HL-60 (cell line): ENCODE measurements around the gene ST6GALNAC6.

Experiments used
- DNase-seq, 2 experiments: peaks; one replicate each; pipeline ENCODE4 v3.0.0-alpha.2; 2010 to 2020; ENCODE audit warnings: low read depth in 1 of 2, low spot score in 1 of 2
- H3K27ac ChIP-seq: fragments of 250-450 bp; sonication (Bioruptor Pico); replicated peaks from 2 replicates; pipeline ENCODE4 v1.5.1; 2020; ENCODE audit warnings: mild to moderate bottlenecking, moderate library complexity
- H3K27me3 ChIP-seq: fragments of 250-450 bp; sonication (Bioruptor Pico); 2 replicates; pipeline ENCODE4 v1.5.1; 2021; ENCODE audit warnings: mild to moderate bottlenecking, moderate library complexity; ENCODE audit not compliant: insufficient read depth, poor library complexity, severe bottlenecking
- H3K4me3 ChIP-seq: replicated peaks from 2 replicates; pipeline ENCODE4 v1.5.1; 2011; ENCODE audit warnings: mild to moderate bottlenecking, control low read depth, low read length; ENCODE audit not compliant: insufficient read depth
- CTCF ChIP-seq: IDR thresholded peaks from one replicate; pipeline ENCODE4 v1.5.1; 2011; ENCODE audit warnings: low read length, control low read depth, inconsistent platforms; ENCODE audit not compliant: insufficient read depth
- GABPA ChIP-seq: IDR thresholded peaks from 2 replicates; pipeline ENCODE4 v1.6.1; 2012; ENCODE audit warnings: low read depth
- POLR2AphosphoS5 ChIP-seq: IDR thresholded peaks from 2 replicates; pipeline ENCODE4 v1.6.1; 2012; ENCODE audit warnings: low read depth
- REST ChIP-seq: IDR thresholded peaks from 2 replicates; pipeline ENCODE4 v1.6.1; 2012; ENCODE audit warnings: low read depth; ENCODE audit not compliant: insufficient replicate concordance
- SPI1 ChIP-seq: IDR thresholded peaks from 2 replicates; pipeline ENCODE4 v1.6.1; 2012; ENCODE audit warnings: low read depth, mild to moderate bottlenecking, borderline replicate concordance

Gene ST6GALNAC6

GRCh38 chr9:127895811-127896210 lies 3.6 kb downstream of the ST6GALNAC6 start:
- no peak overlapping the region for H3K27ac ChIP-seq
- DNase-seq, result no peak
- H3K4me3 ChIP-seq, result no peak overlapping the region
- no peaks in the 10 kb centered on the region for H3K27me3 ChIP-seq
- TF ChIP-seq POLR2AphosphoS5 (no peak), SPI1 (no peak), REST (no peak), CTCF (no peak), GABPA (no peak)

GRCh38 chr9:127893392-127893791 lies 6.0 kb downstream of the ST6GALNAC6 start:
- Histone ChIP-seq H3K27ac (no peak overlapping the region), H3K4me3 (no peak overlapping the region), H3K27me3 (no peaks in the 10 kb centered on the region)
- TF ChIP-seq POLR2AphosphoS5 (no peak), SPI1 (no peak), CTCF (no peak), GABPA (no peak), REST (no peak)
- no peak for DNase-seq

GRCh38 chr9:127892831-127893230 lies 6.6 kb downstream of the ST6GALNAC6 start:
- no peak for TF ChIP-seq GABPA
- no peak for TF ChIP-seq CTCF
- no peak for TF ChIP-seq POLR2AphosphoS5
- TF ChIP-seq REST, result no peak
- no peak for TF ChIP-seq SPI1
- Histone ChIP-seq H3K27me3 (no peaks in the 10 kb centered on the region), H3K4me3 (no peak overlapping the region), H3K27ac (no peak overlapping the region)
- DNase-seq, result no peak
